Karpas-422 (cell line): Measurements from ENCODE around the gene ME1. TPM values are rescaled to one million over a fixed set of nuclear protein-coding genes. Genes with fewer than 3 reads are reported as not detected.
"Not testable (repeated sequence)": the region's sequence is repeated elsewhere in the genome, so short reads cannot be mapped to it uniquely, and the experiment has no call there.

Experiments
- DNase-seq: peaks from one replicate; pipeline ENCODE4 v3.0.0-alpha.2; 2015
- H2AFZ ChIP-seq: fragments of 200-600 bp; sonication (generic); 2 replicates; pipeline ENCODE4 v1.6.1; 2014; ENCODE audit warnings: antibody characterized with exemption, low read length, mixed read lengths
- H3K27ac ChIP-seq: fragments of 200-600 bp; sonication (generic); 2 replicates; pipeline ENCODE4 v1.5.1; 2014; ENCODE audit warnings: mild to moderate bottlenecking, low read length, moderate library complexity
- H3K27me3 ChIP-seq: fragments of 200-600 bp; sonication (generic); 2 replicates; pipeline ENCODE4 v1.6.1; 2014; ENCODE audit warnings: low read length, mixed read lengths
- H3K36me3 ChIP-seq: fragments of 200-600 bp; sonication (generic); 2 replicates; pipeline ENCODE4 v1.6.1; 2014; ENCODE audit warnings: low read length, mixed read lengths; ENCODE audit not compliant: insufficient read depth
- H3K4me1 ChIP-seq: fragments of 200-600 bp; sonication (generic); 2 replicates; pipeline ENCODE4 v1.6.1; 2014; ENCODE audit warnings: mild to moderate bottlenecking, low read length, mixed read lengths
- H3K4me2 ChIP-seq: fragments of 200-600 bp; sonication (generic); 2 replicates; pipeline ENCODE4 v1.6.1; 2014; ENCODE audit warnings: low read length, low read depth, mild to moderate bottlenecking; ENCODE audit not compliant: poor library complexity, severe bottlenecking
- H3K4me3 ChIP-seq: fragments of 200-600 bp; sonication (generic); 2 replicates; pipeline ENCODE4 v1.5.1; 2014; ENCODE audit warnings: mild to moderate bottlenecking, antibody characterized with exemption, low read length, mixed read lengths
- H3K79me2 ChIP-seq: fragments of 200-600 bp; sonication (generic); 2 replicates; pipeline ENCODE4 v1.6.1; 2014; ENCODE audit warnings: mild to moderate bottlenecking, low read length, mixed read lengths
- H3K9ac ChIP-seq: fragments of 200-600 bp; sonication (generic); 2 replicates; pipeline ENCODE4 v1.6.0; 2014; ENCODE audit warnings: low read length
- H3K9me2 ChIP-seq: fragments of 200-600 bp; sonication (generic), shearing (Covaris generic); replicated peaks from 2 replicates; pipeline ENCODE4 v1.6.0; 2014; ENCODE audit warnings: mild to moderate bottlenecking, low read length, moderate library complexity; ENCODE audit not compliant: insufficient read depth
- H3K9me3 ChIP-seq: fragments of 300-700, 200-600 bp; sonication (generic); 2 replicates; pipeline ENCODE4 v1.6.1; 2014; ENCODE audit warnings: low read length, mixed read lengths
- H4K20me1 ChIP-seq: fragments of 200-600 bp; sonication (generic); 2 replicates; pipeline ENCODE4 v1.6.1; 2014; ENCODE audit warnings: mild to moderate bottlenecking, antibody characterized with exemption, low read length, low read depth; ENCODE audit not compliant: insufficient read depth
- total RNA-seq: library from RNA; depleted of rRNA; stranded (reverse); fragments of >200 nt; shearing (Covaris generic); gene quantifications from 2 replicates; pipeline ENCODE4 v1.2.3, GENCODE V29; 2014; ENCODE audit warnings: low replicate concordance

ME1 gene
- total RNA-seq, 1 experiment from 2014 or later, result not detected

- no peak overlapping the region for H3K4me2 ChIP-seq
- H3K4me3 ChIP-seq, result no peak overlapping the region
- H3K27me3 ChIP-seq, result no peaks in the 10 kb centered on the region
- H3K36me3 ChIP-seq, result no peaks in the 10 kb centered on the region
- no peak for DNase-seq
- no peaks in the 10 kb centered on the region for H4K20me1 ChIP-seq
- no peak overlapping the region for H3K27ac ChIP-seq
- no peaks in the 10 kb centered on the region for H3K79me2 ChIP-seq
- no peak overlapping the region for H3K9ac ChIP-seq
- H3K4me1 ChIP-seq, result no peaks in the 10 kb centered on the region
- H3K9me2 ChIP-seq, result no peaks in the 10 kb centered on the region
- H3K9me3 ChIP-seq, result no peaks in the 10 kb centered on the region
- peak overlapping the region; percentile 43; the same call in 1 of the 2 replicates for H2AFZ ChIP-seq
Observed at GRCh38 chr6:83467620-83468036, 36.8 kb upstream of the ME1 start.

GRCh38 chr6:83466328-83466727 lies 35.5 kb upstream of the ME1 start:
- H3K27me3 ChIP-seq, result no peaks in the 10 kb centered on the region
- no peaks in the 10 kb centered on the region for H4K20me1 ChIP-seq
- no peak overlapping the region for H3K4me3 ChIP-seq
- no peak for DNase-seq
- no peak overlapping the region for H2AFZ ChIP-seq
- no peaks in the 10 kb centered on the region for H3K36me3 ChIP-seq
- H3K9me3 ChIP-seq, result no peaks in the 10 kb centered on the region
- no peaks in the 10 kb centered on the region for H3K9me2 ChIP-seq
- H3K79me2 ChIP-seq, result no peaks in the 10 kb centered on the region
- no peak overlapping the region for H3K9ac ChIP-seq
- H3K27ac ChIP-seq, result no peak overlapping the region
- H3K4me1 ChIP-seq, result no peaks in the 10 kb centered on the region
- H3K4me2 ChIP-seq, result no peak overlapping the region

- Histone ChIP-seq H3K9me3 (no peaks in the 10 kb centered on the region), H3K79me2 (no peaks in the 10 kb centered on the region), H3K27me3 (no peaks in the 10 kb centered on the region), H2AFZ (no peak overlapping the region), H3K36me3 (no peaks in the 10 kb centered on the region), H4K20me1 (no peaks in the 10 kb centered on the region), H3K27ac (no peak overlapping the region), H3K4me2 (no peak overlapping the region), H3K9me2 (no peaks in the 10 kb centered on the region), H3K9ac (no peak overlapping the region), H3K4me3 (no peak overlapping the region), H3K4me1 (no peaks in the 10 kb centered on the region)
- DNase-seq, result no peak
Observed at GRCh38 chr6:83464381-83465140, 33.7 kb upstream of the ME1 start.

DNA sequence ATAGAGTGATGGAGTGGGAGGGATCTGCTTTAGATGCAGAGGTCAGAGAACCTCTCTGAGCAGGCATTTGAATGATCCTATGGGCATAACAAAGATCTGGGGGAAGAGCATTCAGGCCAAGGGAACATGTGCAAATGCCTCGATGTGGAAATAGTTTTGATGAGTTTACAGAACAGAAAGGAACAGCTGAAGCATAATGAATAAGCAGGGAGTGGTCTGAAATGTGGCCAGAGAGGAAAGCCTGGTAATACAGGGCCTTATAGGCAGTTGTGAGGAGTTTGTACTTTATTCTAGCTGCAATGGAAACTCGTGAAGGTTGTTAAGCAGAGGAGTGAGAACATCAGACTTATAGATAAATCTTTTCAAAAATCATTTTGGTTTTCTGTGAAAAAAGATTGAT lies 33.0 kb upstream of the ME1 start:
- no peaks in the 10 kb centered on the region for H3K79me2 ChIP-seq
- no peaks in the 10 kb centered on the region for H3K27me3 ChIP-seq
- H3K9ac ChIP-seq, result no peak overlapping the region
- no peaks in the 10 kb centered on the region for H3K9me3 ChIP-seq
- H3K4me2 ChIP-seq, result no peak overlapping the region
- H4K20me1 ChIP-seq, result no peaks in the 10 kb centered on the region
- no peaks in the 10 kb centered on the region for H3K36me3 ChIP-seq
- no peak overlapping the region for H2AFZ ChIP-seq
- no peak overlapping the region for H3K4me3 ChIP-seq
- H3K4me1 ChIP-seq, result no peaks in the 10 kb centered on the region
- H3K9me2 ChIP-seq, result no peaks in the 10 kb centered on the region
- no peak for DNase-seq
- no peak overlapping the region for H3K27ac ChIP-seq

GRCh38 chr6:83462524-83462923 lies 31.7 kb upstream of the ME1 start:
- H3K79me2 ChIP-seq, result no peaks in the 10 kb centered on the region
- H4K20me1 ChIP-seq, result no peaks in the 10 kb centered on the region
- H3K36me3 ChIP-seq, result no peaks in the 10 kb centered on the region
- DNase-seq, result no peak
- H3K9me3 ChIP-seq, result no peaks in the 10 kb centered on the region
- H3K9me2 ChIP-seq, result no peaks in the 10 kb centered on the region
- H3K4me3 ChIP-seq, result no peak overlapping the region
- H3K4me1 ChIP-seq, result no peaks in the 10 kb centered on the region
- no peak overlapping the region for H3K4me2 ChIP-seq
- H2AFZ ChIP-seq, result no peak overlapping the region
- H3K27ac ChIP-seq, result no peak overlapping the region
- no peaks in the 10 kb centered on the region for H3K27me3 ChIP-seq
- H3K9ac ChIP-seq, result no peak overlapping the region

- no peaks in the 10 kb centered on the region for H4K20me1 ChIP-seq
- no peaks in the 10 kb centered on the region for H3K79me2 ChIP-seq
Observed at GRCh38 chr6:83461438-83461837, 30.6 kb upstream of the ME1 start.

DNA sequence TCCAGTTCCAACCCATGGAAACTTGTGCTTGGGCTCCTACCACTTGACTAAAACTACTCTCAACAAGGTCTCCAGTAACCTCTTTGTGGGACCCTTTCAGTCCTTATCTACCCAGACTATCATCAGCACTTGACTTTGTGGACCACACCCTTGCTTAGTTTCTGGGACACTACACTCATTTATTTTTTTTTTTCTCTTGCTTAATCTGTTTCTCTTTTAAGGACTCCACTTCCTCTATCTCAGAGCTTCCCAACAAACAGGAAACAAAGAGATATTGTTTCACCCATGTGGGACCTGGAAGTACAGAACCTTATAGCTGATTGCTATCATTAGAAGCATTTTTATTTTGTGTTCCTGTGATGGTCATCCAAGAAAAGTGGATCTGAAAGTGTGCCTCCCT lies 28.8 kb upstream of the ME1 start:
- no peak for DNase-seq
- no peak overlapping the region for H3K4me2 ChIP-seq
- H3K27ac ChIP-seq, result no peak overlapping the region
- H4K20me1 ChIP-seq, result no peaks in the 10 kb centered on the region
- H3K4me3 ChIP-seq, result no peak overlapping the region
- no peaks in the 10 kb centered on the region for H3K4me1 ChIP-seq
- H3K9me3 ChIP-seq, result no peaks in the 10 kb centered on the region
- no peak overlapping the region for H3K9ac ChIP-seq
- H3K9me2 ChIP-seq, result no peaks in the 10 kb centered on the region
- H3K27me3 ChIP-seq, result no peaks in the 10 kb centered on the region
- no peaks in the 10 kb centered on the region for H3K36me3 ChIP-seq
- H3K79me2 ChIP-seq, result no peaks in the 10 kb centered on the region
- no peak overlapping the region for H2AFZ ChIP-seq

More at GRCh38 chr6:83461438-83461837, 30.6 kb upstream of the ME1 start:
- H3K4me2 ChIP-seq, result no peak overlapping the region
- no peaks in the 10 kb centered on the region for H3K27me3 ChIP-seq
- H2AFZ ChIP-seq, result no peak overlapping the region
- no peaks in the 10 kb centered on the region for H3K4me1 ChIP-seq
- no peaks in the 10 kb centered on the region for H3K9me3 ChIP-seq
- H3K36me3 ChIP-seq, result no peaks in the 10 kb centered on the region
- no peak overlapping the region for H3K4me3 ChIP-seq
- no peaks in the 10 kb centered on the region for H3K9me2 ChIP-seq
- no peak overlapping the region for H3K9ac ChIP-seq
- DNase-seq, result no peak
- H3K27ac ChIP-seq, result no peak overlapping the region

DNA sequence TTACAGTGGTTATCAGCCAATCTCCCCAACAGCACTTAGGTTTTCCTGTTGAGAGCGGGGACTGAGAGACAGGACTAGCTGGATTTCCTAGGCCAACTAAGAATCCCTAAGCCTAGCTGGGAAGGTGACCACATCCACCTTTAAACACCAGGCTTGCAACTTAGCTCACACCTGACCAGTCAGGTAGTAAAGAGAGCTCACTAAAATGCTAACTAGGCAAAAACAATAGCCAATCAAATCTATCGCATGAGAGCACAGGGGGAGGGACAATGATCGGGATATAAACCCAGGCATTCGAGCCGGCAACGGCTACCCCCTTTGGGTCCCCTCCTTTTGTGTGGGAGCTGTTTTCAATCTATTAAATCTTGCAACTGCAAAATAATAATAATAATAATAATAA lies 19.2 kb upstream of the ME1 start:
- not testable (repeated sequence) for H3K9ac ChIP-seq, DNase-seq, H3K9me2 ChIP-seq, H3K27me3 ChIP-seq, H3K4me2 ChIP-seq, H3K4me3 ChIP-seq, H3K4me1 ChIP-seq, H3K27ac ChIP-seq, H3K36me3 ChIP-seq, H3K9me3 ChIP-seq, H2AFZ ChIP-seq, H3K79me2 ChIP-seq, H4K20me1 ChIP-seq
